A673 (cell line): ENCODE measurements around the gene SMAD6.

Experiments
- EZH2 ChIP-seq: fragments of 200-600 bp; sonication (generic); IDR thresholded peaks from 2 replicates; pipeline ENCODE4 v1.6.1; 2017; ENCODE audit warnings: borderline replicate concordance, low read depth, mild to moderate bottlenecking, mixed read lengths, antibody characterized with exemption, low read length; ENCODE audit not compliant: poor library complexity, severe bottlenecking
- TF ChIP-seq, protein P1 (sequence below): fragments of 300-800, 200-600 bp; sonication (generic); conservative IDR thresholded peaks from 2 replicates; pipeline ENCODE4 v1.5.1; 2017; ENCODE audit warnings: low read depth, mild to moderate bottlenecking, antibody characterized with exemption, low read length, moderate library complexity, mixed read lengths

DNA sequence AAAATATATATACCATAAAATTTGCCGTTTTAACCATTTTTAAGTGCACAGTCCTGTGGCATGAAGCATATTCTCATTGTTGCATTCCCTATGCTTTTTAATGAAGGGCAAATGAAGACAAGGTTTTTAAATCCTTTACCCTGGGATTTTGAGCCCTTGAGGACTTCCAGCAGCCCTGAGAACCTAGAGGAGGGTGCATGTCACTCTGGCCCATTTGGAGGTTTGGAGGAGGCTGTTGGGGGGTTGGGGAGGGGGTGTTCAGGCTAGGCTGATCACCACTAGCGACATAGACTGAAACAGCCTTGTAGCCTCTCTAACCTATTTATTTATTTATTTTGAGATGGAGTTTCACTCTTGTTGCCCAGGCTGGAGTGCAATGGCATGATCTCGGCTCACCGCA is 86.0 kb downstream of the SMAD6 start:
- TF ChIP-seq, protein P1, sequence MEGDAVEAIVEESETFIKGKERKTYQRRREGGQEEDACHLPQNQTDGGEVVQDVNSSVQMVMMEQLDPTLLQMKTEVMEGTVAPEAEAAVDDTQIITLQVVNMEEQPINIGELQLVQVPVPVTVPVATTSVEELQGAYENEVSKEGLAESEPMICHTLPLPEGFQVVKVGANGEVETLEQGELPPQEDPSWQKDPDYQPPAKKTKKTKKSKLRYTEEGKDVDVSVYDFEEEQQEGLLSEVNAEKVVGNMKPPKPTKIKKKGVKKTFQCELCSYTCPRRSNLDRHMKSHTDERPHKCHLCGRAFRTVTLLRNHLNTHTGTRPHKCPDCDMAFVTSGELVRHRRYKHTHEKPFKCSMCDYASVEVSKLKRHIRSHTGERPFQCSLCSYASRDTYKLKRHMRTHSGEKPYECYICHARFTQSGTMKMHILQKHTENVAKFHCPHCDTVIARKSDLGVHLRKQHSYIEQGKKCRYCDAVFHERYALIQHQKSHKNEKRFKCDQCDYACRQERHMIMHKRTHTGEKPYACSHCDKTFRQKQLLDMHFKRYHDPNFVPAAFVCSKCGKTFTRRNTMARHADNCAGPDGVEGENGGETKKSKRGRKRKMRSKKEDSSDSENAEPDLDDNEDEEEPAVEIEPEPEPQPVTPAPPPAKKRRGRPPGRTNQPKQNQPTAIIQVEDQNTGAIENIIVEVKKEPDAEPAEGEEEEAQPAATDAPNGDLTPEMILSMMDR: no peak
- no peak for TF ChIP-seq EZH2
